Kidney (tissue), 14 donors: ENCODE measurements around the gene PHLDB2. TPM values are rescaled to one million over a fixed set of nuclear protein-coding genes. Genes with fewer than 3 reads are reported as not detected.
A peak's percentile ranks its signal among the peaks of the same experiment; 100 is the strongest.

Experiments used
- DNase-seq, 5 donors: peaks; one replicate each; pipeline ENCODE4 v3.0.0-alpha.2; 2013 to 2020
- FAIRE-seq: peaks from 2 replicates; lab custom pipeline; 2012; peaks lifted over from hg19 to GRCh38; lab: Jason Lieb, UNC
- H3K27ac ChIP-seq, 2 donors: one replicate each; pipeline ENCODE4 v1.7.0; 2013; ENCODE audit warnings: low read depth in 2 of 2, low read length in 2 of 2, inconsistent platforms in 1 of 2
- H3K27me3 ChIP-seq: one replicate; pipeline ENCODE4 v1.7.1; 2013; ENCODE audit warnings: low read length, inconsistent platforms; ENCODE audit not compliant: control insufficient read depth, insufficient read depth
- H3K36me3 ChIP-seq, 3 donors: one replicate each; pipeline versions ENCODE4 v1.7.0 to v1.7.1; 2013; ENCODE audit warnings: low read length in 3 of 3, control low read depth in 1 of 3, inconsistent platforms in 1 of 3; ENCODE audit not compliant: insufficient read depth in 3 of 3, control insufficient read depth in 2 of 3
- H3K4me1 ChIP-seq, 3 donors: one replicate each; pipeline versions ENCODE4 v1.7.0 to v1.7.1; 2013; ENCODE audit warnings: low read length in 3 of 3, inconsistent platforms in 1 of 3, low read depth in 1 of 3; ENCODE audit not compliant: control insufficient read depth in 2 of 3, insufficient read depth in 2 of 3
- H3K4me3 ChIP-seq, 3 donors: one replicate each; pipeline versions ENCODE4 v1.7.0 to v1.8.1; 2013; ENCODE audit warnings: low read length in 3 of 3, control low read depth in 1 of 3, inconsistent platforms in 1 of 3
- H3K9ac ChIP-seq, 3 donors: one replicate each; pipeline versions ENCODE4 v1.7.0 to v1.7.1; 2013; ENCODE audit warnings: low read length in 3 of 3, control low read depth in 1 of 3, inconsistent platforms in 1 of 3
- H3K9me3 ChIP-seq, 3 donors: one replicate each; pipeline versions ENCODE4 v1.7.0 to v1.7.1; 2013; ENCODE audit warnings: low read length in 3 of 3, control low read depth in 1 of 3, inconsistent platforms in 1 of 3; ENCODE audit not compliant: control insufficient read depth in 2 of 3, insufficient read depth in 1 of 3
- intact Hi-C: fragments of 100-400 bp; cut with DNase I; formaldehyde crosslinking; loops from one replicate; pipeline ENCODE4 v1.11.1; 2022
- polyA plus RNA-seq: library from polyadenylated mRNA; stranded (reverse); fragments of 350-450 nt; fragmentation: Illumina TruSeq; extraction: RNeasy Lipid Tissue Mini Kit (QIAGEN cat#74804); gene quantifications from one replicate; pipeline ENCODE4 v1.2.3, GENCODE V29; 2014; ENCODE audit warnings: low read depth, low replicate concordance; ENCODE audit not compliant: insufficient read depth
- total RNA-seq: library from RNA; stranded (reverse); fragmentation: NEBNext Ultra II Directional; extraction: Animal tissue kit (Norgen Biotek cat#: 25700); gene quantifications from one replicate; pipeline ENCODE4 v1.2.1, GENCODE V29; 2021
- TF ChIP-seq, protein P1 (sequence below): IDR thresholded peaks from 3 replicates; pipeline ENCODE4 v1.5.1; 2012; ENCODE audit warnings: mild to moderate bottlenecking, moderate library complexity, borderline replicate concordance; ENCODE audit not compliant: insufficient read depth; ENCODE audit errors: extremely low read depth
- donor health status: control.
- donor health status: control.
- donor health status: control.
- donor health status: control.
- donor health status: control.
- donor health status: DM: yes; HTN: yes; CAD: no.
- donor health status: Normal renal cell carcinoma (clear cell type).

Gene PHLDB2
- total and polyA plus RNA-seq, 2 donors from 2014 or later: 28.0 to 85.6 TPM

DNA sequence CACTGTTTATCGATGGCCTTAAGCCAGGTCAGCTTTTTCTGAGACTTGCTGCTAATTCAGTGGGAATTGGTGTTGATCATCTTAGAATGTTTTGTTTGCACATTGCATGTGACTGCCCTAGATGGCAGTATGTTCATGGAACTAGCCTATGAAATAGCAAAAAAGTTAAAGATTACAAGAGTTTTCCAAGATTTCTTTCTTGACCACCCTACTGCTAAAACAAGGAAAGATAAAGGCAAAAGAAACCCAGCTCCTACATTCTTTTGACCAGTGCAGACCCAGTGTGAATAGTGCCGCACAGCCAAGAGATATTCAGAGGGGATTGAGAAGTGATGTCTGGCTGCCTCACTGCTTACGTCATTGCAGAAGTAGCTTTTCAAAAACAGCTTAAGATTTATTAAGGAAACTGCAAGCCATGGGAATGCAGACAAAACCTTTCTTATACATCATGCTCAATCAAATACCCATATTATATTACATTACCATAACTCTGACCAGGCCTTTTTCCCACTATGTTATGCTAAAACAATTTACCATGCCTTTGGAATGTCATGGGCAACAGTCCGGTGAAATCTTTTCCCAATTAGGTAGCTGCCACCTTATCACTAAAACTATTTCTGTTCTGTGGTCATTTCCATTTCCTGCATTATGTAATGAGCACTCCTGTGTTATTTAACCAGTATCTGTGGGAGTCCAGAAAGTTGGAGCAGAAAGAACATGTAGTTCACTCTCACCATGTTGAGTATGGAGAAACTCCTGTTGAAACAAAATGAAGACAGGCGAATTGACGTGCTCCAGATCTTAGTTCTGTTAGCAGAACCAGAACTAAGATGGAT lies 6.0 kb downstream of the PHLDB2 start:
- DNase-seq: peak in 1 of 5 donors; percentile 49
- intact Hi-C loops: no loop called here
- H3K4me1 ChIP-seq: peaks cover 2 to 44% (median 21%) of the 10 kb centered on the region in 3 donors

DNA sequence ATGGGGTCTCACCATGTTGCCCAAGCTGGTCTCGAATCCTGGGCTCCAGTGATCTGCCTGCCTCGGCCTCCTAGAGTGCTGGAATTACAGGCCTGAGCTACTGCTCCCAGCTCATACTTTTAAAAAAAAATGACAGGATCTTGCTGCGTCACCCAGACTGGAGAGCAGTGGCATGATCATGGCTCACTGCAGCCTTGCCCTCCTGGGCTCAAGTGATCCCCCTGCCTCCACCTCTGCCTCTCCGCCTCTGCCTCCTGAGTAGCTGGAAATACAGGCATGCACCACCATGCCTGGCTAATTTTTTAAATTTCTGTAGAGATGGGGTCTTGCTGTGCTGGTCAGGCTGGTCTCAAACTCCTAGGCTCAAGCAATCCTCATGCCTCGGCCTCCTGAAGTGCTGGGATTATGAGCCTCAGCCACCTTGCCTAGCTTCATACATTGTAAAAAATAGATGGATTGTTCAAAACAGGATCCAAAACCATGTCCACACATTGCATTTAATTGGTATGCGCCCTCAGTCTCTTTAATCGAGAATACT lies 8.9 kb downstream of the PHLDB2 start:
- DNase-seq (no peak), FAIRE-seq (no peak)
- Histone ChIP-seq H3K36me3 (peaks cover 0 to 2% (median 0%) of the 10 kb centered on the region in 3 donors), H3K4me1 (peaks cover 5 to 35% (median 23%) of the 10 kb centered on the region in 3 donors), H3K9ac (no peak overlapping the region), H3K9me3 (no peaks in the 10 kb centered on the region), H3K4me3 (no peak overlapping the region), H3K27ac (no peak overlapping the region), H3K27me3 (no peaks in the 10 kb centered on the region)
- intact Hi-C loops: no loop called here
- TF ChIP-seq, protein P1, sequence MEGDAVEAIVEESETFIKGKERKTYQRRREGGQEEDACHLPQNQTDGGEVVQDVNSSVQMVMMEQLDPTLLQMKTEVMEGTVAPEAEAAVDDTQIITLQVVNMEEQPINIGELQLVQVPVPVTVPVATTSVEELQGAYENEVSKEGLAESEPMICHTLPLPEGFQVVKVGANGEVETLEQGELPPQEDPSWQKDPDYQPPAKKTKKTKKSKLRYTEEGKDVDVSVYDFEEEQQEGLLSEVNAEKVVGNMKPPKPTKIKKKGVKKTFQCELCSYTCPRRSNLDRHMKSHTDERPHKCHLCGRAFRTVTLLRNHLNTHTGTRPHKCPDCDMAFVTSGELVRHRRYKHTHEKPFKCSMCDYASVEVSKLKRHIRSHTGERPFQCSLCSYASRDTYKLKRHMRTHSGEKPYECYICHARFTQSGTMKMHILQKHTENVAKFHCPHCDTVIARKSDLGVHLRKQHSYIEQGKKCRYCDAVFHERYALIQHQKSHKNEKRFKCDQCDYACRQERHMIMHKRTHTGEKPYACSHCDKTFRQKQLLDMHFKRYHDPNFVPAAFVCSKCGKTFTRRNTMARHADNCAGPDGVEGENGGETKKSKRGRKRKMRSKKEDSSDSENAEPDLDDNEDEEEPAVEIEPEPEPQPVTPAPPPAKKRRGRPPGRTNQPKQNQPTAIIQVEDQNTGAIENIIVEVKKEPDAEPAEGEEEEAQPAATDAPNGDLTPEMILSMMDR: no peak

More for the DNA sequence above, 6.0 kb downstream of the PHLDB2 start:
- H3K9ac ChIP-seq: peak overlapping the region in 1 of 3 donors; percentile 14
- H3K27me3 ChIP-seq: no peaks in the 10 kb centered on the region
- H3K9me3 ChIP-seq: no peaks in the 10 kb centered on the region
- TF ChIP-seq, protein P1: peak; percentile 17
- peak overlapping the region in 2 of 3 donors; percentile 7 to 15 for H3K4me3 ChIP-seq
- H3K27ac ChIP-seq: peak overlapping the region; percentile 74 to 92
- peaks cover 0 to 2% (median 0%) of the 10 kb centered on the region in 3 donors for H3K36me3 ChIP-seq
- FAIRE-seq: no peak

DNA sequence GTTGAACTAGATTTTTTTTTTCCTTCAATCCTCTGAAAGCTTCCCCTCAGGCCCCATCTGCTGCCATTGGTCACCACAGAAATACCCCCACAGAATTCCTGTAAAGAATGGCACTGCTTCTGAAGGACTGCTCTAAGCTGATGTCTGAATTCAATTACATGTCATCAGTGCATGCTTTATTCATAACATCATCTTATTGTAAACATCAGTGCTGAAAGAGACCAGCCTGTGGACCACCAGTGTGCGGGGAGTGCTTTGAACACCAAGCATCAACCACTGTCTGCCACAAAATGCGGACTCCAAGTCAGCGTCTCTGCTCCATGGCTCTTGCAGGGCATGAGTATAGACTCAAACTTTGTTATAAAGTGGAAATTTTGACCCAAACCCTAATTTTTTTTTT lies 11.6 kb downstream of the PHLDB2 start:
- peak in 1 of 5 donors; percentile 19 for DNase-seq
- intact Hi-C loops: loop anchor here (10.0 kb wide), 1 partner anchor 94 kb away; no protein-coding TSS in a partner anchor
- no peaks in the 10 kb centered on the region for H3K27me3 ChIP-seq
- H3K27ac ChIP-seq: no peak overlapping the region
- TF ChIP-seq, protein P1: no peak
- H3K9ac ChIP-seq: no peak overlapping the region
- no peak overlapping the region for H3K4me3 ChIP-seq
- no peak for FAIRE-seq
- peaks cover 2 to 10% (median 9%) of the 10 kb centered on the region in 3 donors for H3K4me1 ChIP-seq
- peaks cover 0 to 2% (median 0%) of the 10 kb centered on the region in 3 donors for H3K36me3 ChIP-seq
- H3K9me3 ChIP-seq: no peaks in the 10 kb centered on the region
